T47D (cell line): ENCODE measurements around the gene SEC63.
"Not testable (repeated sequence)": the region's sequence is repeated elsewhere in the genome, so short reads cannot be mapped to it uniquely, and the experiment has no call there.

Source experiments
- DNase-seq, 2 experiments: peaks; one replicate each; pipeline versions ENCODE4 v3.0.0 to v3.0.0-alpha.2; 2011 to 2012; ENCODE audit warnings: low read depth in 1 of 2, low spot score in 1 of 2
- JUND ChIP-seq: IDR thresholded peaks from 2 replicates; pipeline ENCODE4 v1.6.1; 2012; ENCODE audit warnings: low read depth
- in situ Hi-C: cut with HindIII; loops from 2 replicates; pipeline ENCODE4 v1.10.0; 2016; ENCODE audit warnings: low sequenced_read_pairs, low pct_unique_long_range_greater_than_20kb

SEC63 gene

GRCh38 chr6:107962723-107963122 lies 4.7 kb upstream of the SEC63 start:
- no peak for TF ChIP-seq JUND
- in situ Hi-C loops: no loop called here
- no peak for DNase-seq

- in situ Hi-C loops: no loop called here
- DNase-seq: no peak
- TF ChIP-seq JUND: no peak
Observed at GRCh38 chr6:107959392-107959791, 1.4 kb upstream of the SEC63 start.

- in situ Hi-C loops: not testable (repeated sequence)
- peak in 1 of 2 experiments; percentile 15 for DNase-seq
Observed at GRCh38 chr6:107958689-107959362, 818 bp upstream of the SEC63 start.

- DNase-seq: peak; percentile 16 to 20
Observed at GRCh38 chr6:107957308-107957908, 600 bp downstream of the SEC63 start.

GRCh38 chr6:107956586-107957307 lies 1.3 kb downstream of the SEC63 start:
- DNase-seq: peak in 1 of 2 experiments; percentile 12
- TF ChIP-seq JUND: no peak

More at GRCh38 chr6:107957308-107957908, 600 bp downstream of the SEC63 start:
- in situ Hi-C loops: no loop called here
- TF ChIP-seq JUND: no peak

GRCh38 chr6:107956181-107956580 lies 1.8 kb downstream of the SEC63 start:
- in situ Hi-C loops: no loop called here
- no peak for TF ChIP-seq JUND

More at GRCh38 chr6:107956586-107957307, 1.3 kb downstream of the SEC63 start:
- in situ Hi-C loops: no loop called here

GRCh38 chr6:107953858-107954414 lies 4.1 kb downstream of the SEC63 start:
- in situ Hi-C loops, DNase-seq: not testable (repeated sequence)

More at GRCh38 chr6:107956181-107956580, 1.8 kb downstream of the SEC63 start:
- no peak for DNase-seq

- no peak for TF ChIP-seq JUND
- DNase-seq: no peak
- in situ Hi-C loops: no loop called here
Observed at GRCh38 chr6:107943626-107944439, 14.2 kb downstream of the SEC63 start.

- TF ChIP-seq JUND: no peak
- in situ Hi-C loops: no loop called here
- no peak for DNase-seq
Observed at GRCh38 chr6:107942142-107942541, 15.9 kb downstream of the SEC63 start.

GRCh38 chr6:107941627-107942026 lies 16.4 kb downstream of the SEC63 start:
- in situ Hi-C loops: no loop called here
- TF ChIP-seq JUND: no peak
- DNase-seq: no peak

- in situ Hi-C loops: no loop called here
- no peak for DNase-seq
- TF ChIP-seq JUND: no peak
Observed at GRCh38 chr6:107941199-107941598, 16.8 kb downstream of the SEC63 start.

GRCh38 chr6:107936910-107937292 lies 21.1 kb downstream of the SEC63 start:
- in situ Hi-C loops, DNase-seq: not testable (repeated sequence)
